H1 (cell line): ENCODE measurements around the gene MAS1. TPM values are rescaled to one million over a fixed set of nuclear protein-coding genes. Genes with fewer than 3 reads are reported as not detected.

ENCODE experiments used
- CTCF ChIA-PET: fragments of 300-600 bp; sonication (Branson Sonifier 250); formaldehyde crosslinking; loops from one replicate; lab custom pipeline; 2021; ENCODE audit not compliant: partially characterized antibody; lab: Charles Lee
- POLR2A ChIA-PET: fragments of 300-600 bp; sonication (Branson Sonifier 250); formaldehyde crosslinking; loops from one replicate; lab custom pipeline; 2021; ENCODE audit warnings: inconsistent platforms; ENCODE audit not compliant: partially characterized antibody; lab: Charles Lee
- DNase-seq, 2 experiments: peaks; one replicate each; pipeline versions ENCODE4 v3.0.0 to v3.0.0-alpha.2; 2010 to 2022; ENCODE audit warnings: low spot score in 2 of 2, low read depth in 1 of 2, mixed read lengths in 1 of 2
- FAIRE-seq: peaks from 2 replicates; lab custom pipeline; 2011; peaks lifted over from hg19 to GRCh38; lab: Jason Lieb, UNC
- H2AFZ ChIP-seq: 2 replicates; pipeline ENCODE4 v1.8.1; 2012; ENCODE audit warnings: low read length, inconsistent platforms
- H2AK5ac ChIP-seq: 2 replicates; pipeline ENCODE4 v1.6.1; 2013; ENCODE audit warnings: low read depth, low read length
- H2BK120ac ChIP-seq: replicated peaks from 2 replicates; pipeline ENCODE3; 2013; ENCODE audit warnings: low read depth, low read length, inconsistent platforms
- H2BK12ac ChIP-seq: 2 replicates; pipeline ENCODE4 v1.6.1; 2013; ENCODE audit warnings: low read depth, low read length
- H2BK15ac ChIP-seq: 2 replicates; pipeline ENCODE4 v1.6.1; 2013; ENCODE audit warnings: low read length
- H2BK20ac ChIP-seq: 2 replicates; pipeline ENCODE4 v1.6.1; 2013; ENCODE audit warnings: low read length
- H2BK5ac ChIP-seq: 2 replicates; pipeline ENCODE4 v1.6.1; 2013; ENCODE audit warnings: low read depth, low read length
- H3K14ac ChIP-seq: 2 replicates; pipeline ENCODE4 v1.6.1; 2013; ENCODE audit warnings: inconsistent platforms; ENCODE audit not compliant: insufficient read length
- H3K18ac ChIP-seq: 2 replicates; pipeline ENCODE4 v1.6.1; 2013; ENCODE audit warnings: low read length; ENCODE audit errors: extremely low read depth
- H3K23ac ChIP-seq: 2 replicates; pipeline ENCODE4 v1.6.1; 2013; ENCODE audit warnings: inconsistent platforms; ENCODE audit not compliant: insufficient read length
- H3K23me2 ChIP-seq: 2 replicates; pipeline ENCODE4 v1.6.1; 2013; ENCODE audit warnings: low read depth, low read length
- H3K27ac ChIP-seq: 2 replicates; pipeline ENCODE4 v1.6.1; 2011; ENCODE audit warnings: low read depth, low read length, inconsistent platforms
- H3K27me3 ChIP-seq, 4 experiments: replicated peaks in 1 of 4; 1 replicate in 1 of 4; 2 replicates in 3 of 4; pipeline versions ENCODE4 v1.6.1 to v1.8.1; 2011 to 2013; ENCODE audit warnings: low read length in 3 of 4, mild to moderate bottlenecking in 3 of 4, inconsistent platforms in 2 of 4, mixed read lengths in 2 of 4, moderate library complexity in 1 of 4; ENCODE audit not compliant: control insufficient read depth in 3 of 4, insufficient read depth in 3 of 4; ENCODE audit errors: extremely low read depth in 1 of 4
- H3K36me3 ChIP-seq, 4 experiments: 2 replicates each; pipeline versions ENCODE4 v1.6.1 to v1.8.1; 2011 to 2013; ENCODE audit warnings: mild to moderate bottlenecking in 4 of 4, low read length in 3 of 4, moderate library complexity in 2 of 4, control low read depth in 1 of 4, inconsistent platforms in 1 of 4; ENCODE audit not compliant: insufficient read depth in 4 of 4, control insufficient read depth in 2 of 4
- H3K4ac ChIP-seq: replicated peaks from 2 replicates; pipeline ENCODE3; 2013; ENCODE audit warnings: low read length, low read depth, mixed read lengths, inconsistent platforms; ENCODE audit not compliant: insufficient read length
- H3K4me1 ChIP-seq, 4 experiments: replicated peaks in 1 of 4; 1 replicate in 1 of 4; 2 replicates in 3 of 4; pipeline versions ENCODE4 v1.6.1 to v1.8.1; 2011 to 2013; ENCODE audit warnings: low read length in 3 of 4, inconsistent platforms in 2 of 4, mixed read lengths in 1 of 4; ENCODE audit not compliant: insufficient read depth in 4 of 4, control insufficient read depth in 3 of 4
- H3K4me2 ChIP-seq, 2 experiments: 2 replicates each; pipeline versions ENCODE4 v1.6.1 to v1.8.1; 2011 to 2013; ENCODE audit warnings: low read depth in 2 of 2, low read length in 2 of 2, control low read depth in 1 of 2, inconsistent platforms in 1 of 2, mild to moderate bottlenecking in 1 of 2; ENCODE audit not compliant: insufficient read depth in 1 of 2
- H3K4me3 ChIP-seq, 4 experiments: fragments of 200-600, 300-600 bp in 1 of 4; sonication (generic), shearing (Covaris generic), sonication (Bioruptor Twin) in 1 of 4; 2 replicates each; pipeline versions ENCODE4 v1.5.1 to v1.8.1; 2011 to 2016; ENCODE audit warnings: low read length in 4 of 4, low read depth in 3 of 4, control low read depth in 2 of 4, inconsistent platforms in 2 of 4, mild to moderate bottlenecking in 2 of 4, mixed read lengths in 1 of 4, moderate library complexity in 1 of 4; ENCODE audit not compliant: insufficient read depth in 2 of 4; ENCODE audit errors: extremely low read depth in 1 of 4
- H3K56ac ChIP-seq: replicated peaks from 2 replicates; pipeline ENCODE3; 2013; ENCODE audit warnings: low read depth, mild to moderate bottlenecking, mixed read lengths, low read length, inconsistent platforms; ENCODE audit not compliant: insufficient read length
- H3K79me1 ChIP-seq: 2 replicates; pipeline ENCODE4 v1.6.1; 2013; ENCODE audit warnings: low read depth, low read length, control low read depth
- H3K79me2 ChIP-seq, 2 experiments: 2 replicates each; pipeline versions ENCODE4 v1.6.1 to v1.8.1; 2012 to 2013; ENCODE audit warnings: low read length in 2 of 2, mild to moderate bottlenecking in 2 of 2, inconsistent platforms in 1 of 2; ENCODE audit not compliant: insufficient read depth in 2 of 2, control insufficient read depth in 1 of 2
- H3K9ac ChIP-seq, 4 experiments: replicated peaks in 1 of 4; 1 replicate in 1 of 4; 2 replicates in 3 of 4; pipeline versions ENCODE4 v1.6.1 to v1.8.1; 2011 to 2013; ENCODE audit warnings: low read depth in 3 of 4, low read length in 3 of 4, control low read depth in 2 of 4, mild to moderate bottlenecking in 2 of 4, moderate library complexity in 2 of 4, inconsistent platforms in 1 of 4; ENCODE audit errors: extremely low read depth in 1 of 4
- H3K9me3 ChIP-seq, 2 experiments: 2 replicates each; pipeline versions ENCODE4 v1.6.1 to v1.8.1; 2012 to 2013; ENCODE audit warnings: mild to moderate bottlenecking in 2 of 2, moderate library complexity in 2 of 2, control low read depth in 1 of 2, inconsistent platforms in 1 of 2, low read depth in 1 of 2, low read length in 1 of 2, mixed read lengths in 1 of 2; ENCODE audit not compliant: insufficient read depth in 2 of 2
- H4K20me1 ChIP-seq, 2 experiments: replicated peaks in 1 of 2; 2 replicates each; pipeline versions ENCODE3 to v1.8.1; 2011 to 2013; ENCODE audit warnings: inconsistent platforms in 2 of 2, low read length in 2 of 2, mild to moderate bottlenecking in 1 of 2; ENCODE audit not compliant: insufficient read depth in 2 of 2, control insufficient read depth in 1 of 2
- H4K5ac ChIP-seq: 2 replicates; pipeline ENCODE4 v1.6.1; 2013; ENCODE audit warnings: low read length, low read depth, mixed read lengths, inconsistent platforms; ENCODE audit not compliant: insufficient read length
- H4K8ac ChIP-seq: 2 replicates; pipeline ENCODE4 v1.8.0; 2013; ENCODE audit warnings: mild to moderate bottlenecking, moderate library complexity, low read length, inconsistent platforms; ENCODE audit not compliant: insufficient read depth; ENCODE audit errors: extremely low read depth
- H4K91ac ChIP-seq: replicated peaks from 2 replicates; pipeline ENCODE3; 2013; ENCODE audit warnings: low read length, mixed read lengths, inconsistent platforms; ENCODE audit not compliant: insufficient read length
- BCL11A ChIP-seq, 2 experiments: IDR thresholded peaks; one replicate each; pipeline ENCODE4 v1.6.1; 2011; ENCODE audit warnings: low read depth in 2 of 2, low read length in 2 of 2, mild to moderate bottlenecking in 2 of 2
- EZH2 ChIP-seq: fragments of 200-600 bp; sonication (generic); IDR thresholded peaks from 2 replicates; pipeline ENCODE4 v1.7.1; 2012; ENCODE audit warnings: low read depth, mild to moderate bottlenecking, moderate library complexity, low read length, inconsistent platforms; ENCODE audit not compliant: severe bottlenecking
- MAFK ChIP-seq: IDR thresholded peaks from 2 replicates; pipeline ENCODE4 v1.6.1; 2012; ENCODE audit warnings: low read depth, mild to moderate bottlenecking, improper control_type of control experiment, low read length
- NRF1 ChIP-seq: IDR thresholded peaks from 2 replicates; pipeline ENCODE4 v1.6.1; 2011; ENCODE audit warnings: mild to moderate bottlenecking, low read depth, low read length, improper control_type of control experiment
- RXRA ChIP-seq: IDR thresholded peaks from 2 replicates; pipeline ENCODE4 v1.6.1; 2011; ENCODE audit warnings: low read depth, mild to moderate bottlenecking, low read length, moderate library complexity; ENCODE audit not compliant: insufficient read depth
- SIN3A ChIP-seq, 2 experiments: IDR thresholded peaks in 1 of 2; conservative IDR thresholded peaks in 1 of 2; 2 replicates each; pipeline ENCODE4 v1.6.1; 2011 to 2012; ENCODE audit warnings: low read length in 2 of 2, improper control_type of control experiment in 1 of 2, low read depth in 1 of 2, mild to moderate bottlenecking in 1 of 2
- TAF1 ChIP-seq: IDR thresholded peaks from 2 replicates; pipeline ENCODE4 v1.6.1; 2011; ENCODE audit warnings: mild to moderate bottlenecking, low read depth, low read length
- TCF12 ChIP-seq: IDR thresholded peaks from 2 replicates; pipeline ENCODE4 v1.6.1; 2011; ENCODE audit warnings: low read depth, mild to moderate bottlenecking, low read length
- WGBS, 2 experiments: shearing (Covaris generic) in 1 of 2; methylation state at CpG; one replicate each; pipeline versions ENCODE4 v1.1.6 to v1.1.7; 2013 to 2015; ENCODE audit warnings: low lambda C conversion rate in 2 of 2, mixed read lengths in 2 of 2, inconsistent platforms in 1 of 2, low coverage in 1 of 2, missing lambda C conversion rate in 1 of 2; ENCODE audit not compliant: insufficient replicate concordance in 2 of 2, insufficient coverage in 1 of 2, insufficient read length in 1 of 2; ENCODE audit errors: extremely low coverage in 1 of 2, missing lambda C conversion rate in 1 of 2; 5-methylcytosine and 5-hydroxymethylcytosine counted together
- polyA plus RNA-seq, 7 experiments: library from polyadenylated mRNA; depleted of rRNA in 3 of 7; stranded (reverse) in 5 of 7; unstranded in 2 of 7; fragments of >200 nt in 5 of 7; fragments of 200-250 nt in 2 of 7; gene quantifications; 1 replicate in 5 of 7; 2 replicates in 1 of 7; 4 replicates in 1 of 7; pipeline versions ENCODE4 v1.2.1 to v1.2.3, GENCODE V29; 2011 to 2013; ENCODE audit warnings: missing spikeins in 2 of 7, mixed read lengths in 2 of 7
- total RNA-seq: library from RNA; stranded (reverse); fragmentation: NEBNext Ultra II Directional; extraction: Animal tissue kit (Norgen Biotek cat#: 25700); gene quantifications from 2 replicates; pipeline ENCODE4 v1.2.1, GENCODE V29; 2021
- TF ChIP-seq, protein P1 (sequence below), 3 experiments: IDR thresholded peaks; 1 replicate in 2 of 3; 2 replicates in 1 of 3; pipeline versions ENCODE4 v1.5.1 to v1.6.1; 2011; ENCODE audit warnings: low read length in 3 of 3, mild to moderate bottlenecking in 3 of 3, inconsistent platforms in 2 of 3, low read depth in 1 of 3, moderate library complexity in 1 of 3; ENCODE audit not compliant: insufficient read depth in 1 of 3; ENCODE audit errors: control extremely low read depth in 1 of 3
- TF ChIP-seq, protein P2 (sequence below): IDR thresholded peaks from 2 replicates; pipeline ENCODE4 v1.6.1; 2011; ENCODE audit warnings: low read length, improper control_type of control experiment

The MAS1 gene
- total and polyA plus RNA-seq, 2 of the 8 experiments (the other 6 are each of a cell fraction or from before 2014, with no cell fraction given), result 0.02 TPM; not detected in 1

DNA sequence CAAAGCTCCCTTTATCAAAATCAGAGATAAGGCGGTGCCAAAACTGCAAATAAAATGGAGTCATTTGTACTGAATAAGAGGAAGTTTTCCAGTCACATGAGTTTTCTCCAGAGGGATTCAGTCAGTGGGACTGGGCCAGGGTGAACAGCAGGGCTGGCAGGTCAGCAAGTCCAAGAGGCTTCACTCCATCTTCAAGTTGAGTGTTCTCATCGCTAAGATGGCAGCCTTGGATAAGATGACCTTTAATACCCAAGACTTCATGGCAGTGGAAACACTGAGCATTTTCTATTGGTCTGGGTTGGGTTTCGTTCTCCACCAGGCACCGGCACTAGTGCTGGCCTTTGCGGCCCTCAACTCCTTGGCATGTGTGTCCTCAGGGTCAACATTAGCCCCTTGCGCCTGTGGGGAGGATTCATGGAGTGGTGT, 48.8 kb downstream of the MAS1 start:
- FAIRE-seq (no peak), DNase-seq (no peak)
- Histone ChIP-seq H4K91ac (no peak overlapping the region), H2AFZ (no peak overlapping the region), H3K23ac (no peak overlapping the region), H2BK120ac (no peak overlapping the region), H2BK12ac (no peak overlapping the region), H3K9me3 (peaks cover 9 to 10% of the 10 kb centered on the region in 2 experiments; a peak in 3 of 4 replicates), H4K5ac (no peak overlapping the region), H3K4me2 (no peak overlapping the region), H2BK15ac (no peak overlapping the region), H3K4me3 (no peak overlapping the region), H3K23me2 (no peaks in the 10 kb centered on the region), H3K14ac (no peak overlapping the region), H4K20me1 (no peaks in the 10 kb centered on the region), H2AK5ac (no peak overlapping the region), H4K8ac (no peak overlapping the region), H2BK5ac (no peak overlapping the region), H3K27ac (no peak overlapping the region), H3K4me1 (no peaks in the 10 kb centered on the region), H3K79me2 (no peaks in the 10 kb centered on the region), H2BK20ac (no peak overlapping the region), H3K56ac (no peak overlapping the region), H3K9ac (no peak overlapping the region), H3K18ac (no peak overlapping the region), H3K27me3 (no peaks in the 10 kb centered on the region), H3K36me3 (no peaks in the 10 kb centered on the region), H3K4ac (no peak overlapping the region), H3K79me1 (no peaks in the 10 kb centered on the region)
- ChIA-PET CTCF (interaction anchor here (5.5 kb wide), 1 partner anchor 76 kb away, joined by 32 read pairs; no protein-coding TSS in a partner anchor), POLR2A (no interaction called here)
- 93% methylated on average over 6 of the region's 6 CpGs; no CpG with 5 or more reads in 1 of the 2 experiments for WGBS, 2 experiments
- no peak for TF ChIP-seq TCF12
- no peak for TF ChIP-seq MAFK
- no peak for TF ChIP-seq SIN3A (conservative IDR thresholded peaks at IDR 0.05 in 1 of 2, IDR thresholded peaks at IDR 0.05 in 1 of 2; ENCODE audit: low read depth in 1 of 2, low read length in 2 of 2)
- TF ChIP-seq, protein P1, sequence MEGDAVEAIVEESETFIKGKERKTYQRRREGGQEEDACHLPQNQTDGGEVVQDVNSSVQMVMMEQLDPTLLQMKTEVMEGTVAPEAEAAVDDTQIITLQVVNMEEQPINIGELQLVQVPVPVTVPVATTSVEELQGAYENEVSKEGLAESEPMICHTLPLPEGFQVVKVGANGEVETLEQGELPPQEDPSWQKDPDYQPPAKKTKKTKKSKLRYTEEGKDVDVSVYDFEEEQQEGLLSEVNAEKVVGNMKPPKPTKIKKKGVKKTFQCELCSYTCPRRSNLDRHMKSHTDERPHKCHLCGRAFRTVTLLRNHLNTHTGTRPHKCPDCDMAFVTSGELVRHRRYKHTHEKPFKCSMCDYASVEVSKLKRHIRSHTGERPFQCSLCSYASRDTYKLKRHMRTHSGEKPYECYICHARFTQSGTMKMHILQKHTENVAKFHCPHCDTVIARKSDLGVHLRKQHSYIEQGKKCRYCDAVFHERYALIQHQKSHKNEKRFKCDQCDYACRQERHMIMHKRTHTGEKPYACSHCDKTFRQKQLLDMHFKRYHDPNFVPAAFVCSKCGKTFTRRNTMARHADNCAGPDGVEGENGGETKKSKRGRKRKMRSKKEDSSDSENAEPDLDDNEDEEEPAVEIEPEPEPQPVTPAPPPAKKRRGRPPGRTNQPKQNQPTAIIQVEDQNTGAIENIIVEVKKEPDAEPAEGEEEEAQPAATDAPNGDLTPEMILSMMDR (IDR thresholded peaks at IDR 0.05; ENCODE audit: control extremely low read depth in 1 of 3, insufficient read depth in 1 of 3, low read depth in 1 of 3, low read length in 3 of 3), result no peak
- no peak for TF ChIP-seq EZH2
- TF ChIP-seq TAF1, result no peak
- no peak for TF ChIP-seq BCL11A (IDR thresholded peaks at IDR 0.05; ENCODE audit: low read depth in 2 of 2, low read length in 2 of 2)
- TF ChIP-seq RXRA, result no peak
- TF ChIP-seq, protein P2, sequence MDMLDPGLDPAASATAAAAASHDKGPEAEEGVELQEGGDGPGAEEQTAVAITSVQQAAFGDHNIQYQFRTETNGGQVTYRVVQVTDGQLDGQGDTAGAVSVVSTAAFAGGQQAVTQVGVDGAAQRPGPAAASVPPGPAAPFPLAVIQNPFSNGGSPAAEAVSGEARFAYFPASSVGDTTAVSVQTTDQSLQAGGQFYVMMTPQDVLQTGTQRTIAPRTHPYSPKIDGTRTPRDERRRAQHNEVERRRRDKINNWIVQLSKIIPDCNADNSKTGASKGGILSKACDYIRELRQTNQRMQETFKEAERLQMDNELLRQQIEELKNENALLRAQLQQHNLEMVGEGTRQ, result no peak
- no peak for TF ChIP-seq NRF1
